ENCODE measurements around the gene LRRK2.

- no peak for TF ChIP-seq FOXK2 (IDR thresholded peaks at IDR 0.05)
- TF ChIP-seq FOXM1 (IDR thresholded peaks at IDR 0.05; ENCODE audit: borderline replicate concordance) = no peak
- TF ChIP-seq ELF4 (IDR thresholded peaks at IDR 0.05) = no peak
- TF ChIP-seq FOXA1 (IDR thresholded peaks at IDR 0.05) = no peak
- TF ChIP-seq ARNT (IDR thresholded peaks at IDR 0.05) = no peak
- TF ChIP-seq BHLHE40 (IDR thresholded peaks at IDR 0.05; ENCODE audit: borderline replicate concordance) = no peak
Measured at GRCh38 chr12:40331886-40332285, 107.1 kb downstream of the LRRK2 start.

Data from HEK293T (cell line).